ENCODE results near the gene PCDHA13.
"Not testable (repeated sequence)": the region's sequence is repeated elsewhere in the genome, so short reads cannot be mapped to it uniquely, and the experiment has no call there.

Gene PCDHA13, protein sequence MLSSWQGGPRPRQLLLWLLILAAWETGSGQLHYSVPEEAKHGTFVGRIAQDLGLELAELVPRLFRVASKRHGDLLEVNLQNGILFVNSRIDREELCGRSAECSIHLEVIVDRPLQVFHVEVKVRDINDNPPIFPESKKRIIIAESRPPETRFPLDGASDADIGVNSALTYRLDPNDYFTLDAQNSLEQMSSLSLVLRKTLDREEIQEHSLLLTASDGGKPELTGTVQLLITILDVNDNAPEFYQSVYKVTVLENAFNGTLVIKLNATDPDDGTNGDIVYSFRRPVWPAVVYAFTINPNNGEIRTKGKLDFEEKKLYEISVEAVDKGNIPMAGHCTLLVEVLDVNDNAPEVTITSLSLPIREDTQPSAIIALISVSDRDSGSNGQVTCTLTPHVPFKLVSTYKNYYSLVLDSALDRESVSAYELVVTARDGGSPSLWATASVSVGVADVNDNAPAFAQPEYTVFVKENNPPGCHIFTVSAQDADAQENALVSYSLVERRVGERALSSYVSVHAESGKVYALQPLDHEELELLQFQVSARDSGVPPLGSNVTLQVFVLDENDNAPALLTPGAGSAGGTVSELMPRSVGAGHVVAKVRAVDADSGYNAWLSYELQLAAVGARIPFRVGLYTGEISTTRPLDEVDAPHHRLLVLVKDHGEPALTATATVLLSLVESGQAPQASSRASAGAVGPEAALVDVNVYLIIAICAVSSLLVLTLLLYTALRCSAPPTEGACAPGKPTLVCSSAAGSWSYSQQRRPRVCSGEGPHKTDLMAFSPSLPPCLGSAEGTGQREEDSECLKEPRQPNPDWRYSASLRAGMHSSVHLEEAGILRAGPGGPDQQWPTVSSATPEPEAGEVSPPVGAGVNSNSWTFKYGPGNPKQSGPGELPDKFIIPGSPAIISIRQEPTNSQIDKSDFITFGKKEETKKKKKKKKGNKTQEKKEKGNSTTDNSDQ

DNA sequence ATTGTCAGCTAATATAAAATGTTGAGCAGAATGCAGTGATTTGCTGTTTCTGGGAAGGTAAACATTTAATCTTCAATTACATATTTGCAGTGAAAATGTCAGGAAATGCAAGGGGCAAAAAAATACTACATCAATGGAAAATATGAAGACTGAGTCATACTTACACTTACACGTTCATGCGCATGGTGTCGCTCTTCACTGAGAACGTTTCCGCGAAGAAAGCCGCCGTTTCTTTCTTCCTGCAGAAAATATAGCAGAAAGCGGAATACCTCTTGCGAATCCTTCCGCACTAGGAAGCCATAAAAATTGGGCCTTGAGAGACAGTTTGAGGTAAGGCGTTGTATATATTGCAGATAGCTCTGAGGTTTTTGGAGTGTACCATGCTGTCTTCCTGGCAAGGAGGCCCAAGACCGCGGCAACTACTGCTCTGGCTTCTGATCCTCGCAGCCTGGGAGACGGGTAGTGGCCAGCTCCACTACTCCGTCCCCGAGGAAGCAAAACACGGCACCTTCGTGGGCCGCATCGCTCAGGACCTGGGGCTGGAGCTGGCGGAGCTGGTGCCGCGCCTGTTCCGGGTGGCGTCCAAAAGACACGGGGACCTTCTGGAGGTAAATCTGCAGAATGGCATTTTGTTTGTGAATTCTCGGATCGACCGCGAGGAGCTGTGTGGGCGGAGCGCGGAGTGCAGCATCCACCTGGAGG is at the start of gene PCDHA13:
Gene PCDHA13 (plus strand): TSS at position 236 of the 702 bp plus-strand sequence. CDS start 145 bp downstream, at position 381.
- DNase-seq, result no peak

DNA sequence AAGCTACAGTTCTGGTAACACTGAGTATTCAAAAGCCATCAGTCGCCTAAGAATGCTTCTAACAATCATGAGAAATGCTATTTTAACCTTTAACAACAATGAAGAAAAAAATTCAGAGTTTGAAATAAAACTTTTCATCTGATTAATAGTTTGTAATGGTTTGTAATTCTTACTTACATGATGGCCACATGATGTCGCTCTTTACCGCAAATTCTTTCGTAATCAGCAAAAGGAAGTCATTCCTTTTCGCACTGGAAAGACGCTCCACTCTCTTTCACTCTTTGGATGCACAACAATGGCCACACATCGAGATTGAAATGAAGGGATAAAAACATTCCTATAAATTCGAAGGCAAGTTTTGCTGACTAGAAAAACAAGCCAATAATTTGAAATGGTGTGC is 47.9 kb upstream of the PCDHA13 start, which contains the start of gene PCDHA7:
Gene PCDHA7 (plus strand): TSS at position 277 of the 400 bp plus-strand sequence. CDS start 115 bp downstream, at position 392.
- no peak for DNase-seq

DNA sequence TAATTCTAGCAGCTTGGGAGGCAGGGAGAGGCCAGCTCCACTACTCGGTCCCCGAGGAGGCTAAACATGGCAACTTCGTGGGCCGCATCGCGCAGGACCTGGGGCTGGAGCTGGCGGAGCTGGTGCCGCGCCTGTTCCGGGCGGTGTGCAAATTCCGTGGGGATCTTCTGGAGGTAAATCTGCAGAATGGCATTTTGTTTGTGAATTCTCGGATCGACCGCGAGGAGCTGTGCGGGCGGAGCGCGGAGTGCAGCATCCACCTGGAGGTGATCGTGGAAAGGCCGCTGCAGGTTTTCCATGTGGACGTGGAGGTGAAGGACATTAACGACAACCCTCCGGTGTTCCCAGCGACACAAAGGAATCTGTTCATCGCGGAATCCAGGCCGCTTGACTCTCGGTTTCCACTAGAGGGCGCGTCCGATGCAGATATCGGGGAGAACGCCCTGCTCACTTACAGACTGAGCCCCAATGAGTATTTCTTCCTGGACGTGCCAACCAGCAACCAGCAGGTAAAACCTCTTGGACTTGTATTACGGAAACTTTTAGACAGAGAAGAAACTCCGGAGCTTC is 47.4 kb upstream of the PCDHA13 start:
- DNase-seq, result not testable (repeated sequence)

DNA sequence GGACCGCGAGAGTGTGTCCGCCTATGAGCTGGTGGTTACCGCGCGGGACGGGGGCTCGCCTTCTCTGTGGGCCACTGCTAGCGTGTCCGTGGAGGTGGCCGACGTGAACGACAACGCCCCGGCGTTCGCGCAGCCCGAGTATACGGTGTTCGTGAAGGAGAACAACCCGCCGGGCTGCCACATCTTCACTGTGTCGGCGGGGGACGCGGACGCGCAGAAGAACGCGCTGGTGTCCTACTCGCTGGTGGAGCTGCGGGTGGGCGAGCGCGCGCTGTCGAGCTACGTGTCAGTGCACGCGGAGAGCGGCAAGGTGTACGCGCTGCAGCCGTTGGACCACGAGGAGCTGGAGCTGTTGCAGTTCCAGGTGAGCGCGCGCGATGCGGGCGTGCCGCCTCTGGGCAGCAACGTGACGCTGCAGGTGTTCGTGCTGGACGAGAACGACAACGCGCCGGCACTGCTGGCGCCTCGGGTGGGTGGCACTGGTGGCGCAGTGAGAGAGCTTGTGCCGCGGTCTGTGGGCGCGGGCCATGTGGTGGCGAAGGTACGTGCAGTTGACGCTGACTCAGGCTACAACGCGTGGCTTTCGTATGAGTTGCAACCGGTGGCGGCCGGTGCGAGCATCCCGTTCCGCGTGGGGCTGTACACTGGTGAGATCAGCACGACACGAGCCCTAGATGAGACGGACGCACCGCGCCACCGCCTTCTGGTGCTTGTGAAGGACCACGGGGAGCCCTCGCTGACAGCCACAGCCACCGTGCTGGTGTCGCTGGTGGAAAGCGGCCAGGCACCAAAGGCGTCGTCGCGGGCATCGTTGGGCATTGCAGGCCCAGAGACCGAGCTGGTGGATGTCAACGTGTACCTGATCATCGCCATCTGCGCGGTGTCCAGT is 46.1 kb upstream of the PCDHA13 start:
- no peak for DNase-seq

DNA sequence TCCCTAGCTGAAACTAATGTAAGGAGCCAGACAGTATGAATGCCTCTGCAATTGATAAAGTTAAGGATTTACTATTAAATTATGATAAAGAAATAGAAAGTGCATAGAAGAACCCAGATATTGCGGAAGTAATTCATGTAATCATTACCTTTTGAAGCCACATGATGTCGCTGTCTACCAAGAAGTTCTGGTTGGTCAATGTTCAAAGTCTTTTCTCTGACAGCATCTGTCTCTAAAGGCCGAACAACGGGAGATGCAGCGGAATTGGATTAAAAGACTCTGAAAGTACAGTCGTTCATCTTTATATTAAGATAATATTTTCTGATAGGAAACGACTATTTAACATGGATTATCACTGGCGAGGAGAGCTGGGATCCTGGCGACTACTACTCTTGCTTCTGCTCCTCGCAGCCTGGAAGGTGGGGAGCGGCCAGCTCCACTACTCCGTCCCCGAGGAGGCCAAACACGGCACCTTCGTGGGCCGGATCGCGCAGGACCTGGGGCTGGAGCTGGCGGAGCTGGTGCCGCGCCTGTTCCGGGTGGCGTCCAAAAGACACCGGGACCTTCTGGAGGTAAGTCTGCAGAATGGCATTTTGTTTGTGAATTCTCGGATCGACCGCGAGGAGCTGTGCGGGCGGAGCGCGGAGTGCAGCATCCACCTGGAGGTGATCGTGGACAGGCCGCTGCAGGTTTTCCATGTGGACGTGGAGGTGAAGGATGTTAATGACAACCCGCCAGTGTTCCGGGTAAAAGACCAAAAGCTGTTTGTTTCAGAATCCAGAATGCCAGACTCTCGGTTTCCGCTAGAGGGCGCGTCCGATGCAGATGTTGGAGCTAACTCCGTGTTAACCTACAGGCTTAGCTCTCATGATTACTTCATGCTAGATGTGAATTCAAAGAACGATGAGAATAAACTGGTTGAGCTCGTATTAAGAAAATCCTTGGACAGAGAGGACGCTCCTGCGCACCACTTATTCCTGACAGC is 40.7 kb upstream of the PCDHA13 start, which contains the start of gene PCDHA8:
Gene PCDHA8 (plus strand): TSS at position 210 of the 985 bp plus-strand sequence. CDS start 135 bp downstream, at position 345.
- no peak for DNase-seq

DNA sequence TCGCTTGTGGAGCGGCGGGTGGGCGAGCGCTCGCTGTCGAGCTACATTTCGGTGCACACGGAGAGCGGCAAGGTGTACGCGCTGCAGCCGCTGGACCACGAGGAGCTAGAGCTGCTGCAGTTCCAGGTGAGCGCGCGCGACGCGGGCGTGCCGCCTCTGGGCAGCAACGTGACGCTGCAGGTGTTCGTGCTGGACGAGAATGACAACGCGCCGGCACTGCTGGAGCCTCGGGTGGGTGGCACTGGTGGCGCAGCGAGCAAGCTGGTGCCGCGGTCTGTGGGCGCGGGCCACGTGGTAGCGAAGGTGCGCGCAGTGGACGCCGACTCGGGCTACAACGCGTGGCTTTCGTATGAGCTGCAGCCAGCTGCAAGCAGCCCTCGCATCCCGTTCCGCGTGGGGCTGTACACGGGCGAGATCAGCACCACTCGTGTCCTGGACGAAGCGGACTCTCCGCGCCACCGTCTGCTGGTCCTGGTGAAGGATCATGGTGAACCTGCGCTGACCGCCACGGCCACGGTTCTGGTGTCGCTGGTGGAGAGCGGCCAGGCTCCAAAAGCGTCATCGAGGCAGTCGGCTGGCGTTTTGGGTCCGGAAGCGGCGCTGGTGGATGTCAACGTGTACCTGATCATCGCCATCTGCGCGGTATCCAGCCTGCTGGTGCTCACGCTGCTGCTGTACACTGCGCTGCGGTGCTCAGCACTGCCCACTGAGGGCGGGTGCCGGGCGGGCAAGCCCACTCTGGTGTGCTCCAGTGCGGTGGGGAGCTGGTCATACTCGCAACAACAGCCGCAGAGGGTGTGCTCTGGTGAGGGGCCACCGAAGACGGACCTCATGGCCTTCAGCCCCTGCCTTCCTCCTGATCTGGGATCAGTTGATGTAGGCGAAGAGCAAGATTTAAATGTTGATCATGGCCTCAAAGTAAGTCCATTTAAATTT is 38.9 kb upstream of the PCDHA13 start:
- no peak for DNase-seq

DNA sequence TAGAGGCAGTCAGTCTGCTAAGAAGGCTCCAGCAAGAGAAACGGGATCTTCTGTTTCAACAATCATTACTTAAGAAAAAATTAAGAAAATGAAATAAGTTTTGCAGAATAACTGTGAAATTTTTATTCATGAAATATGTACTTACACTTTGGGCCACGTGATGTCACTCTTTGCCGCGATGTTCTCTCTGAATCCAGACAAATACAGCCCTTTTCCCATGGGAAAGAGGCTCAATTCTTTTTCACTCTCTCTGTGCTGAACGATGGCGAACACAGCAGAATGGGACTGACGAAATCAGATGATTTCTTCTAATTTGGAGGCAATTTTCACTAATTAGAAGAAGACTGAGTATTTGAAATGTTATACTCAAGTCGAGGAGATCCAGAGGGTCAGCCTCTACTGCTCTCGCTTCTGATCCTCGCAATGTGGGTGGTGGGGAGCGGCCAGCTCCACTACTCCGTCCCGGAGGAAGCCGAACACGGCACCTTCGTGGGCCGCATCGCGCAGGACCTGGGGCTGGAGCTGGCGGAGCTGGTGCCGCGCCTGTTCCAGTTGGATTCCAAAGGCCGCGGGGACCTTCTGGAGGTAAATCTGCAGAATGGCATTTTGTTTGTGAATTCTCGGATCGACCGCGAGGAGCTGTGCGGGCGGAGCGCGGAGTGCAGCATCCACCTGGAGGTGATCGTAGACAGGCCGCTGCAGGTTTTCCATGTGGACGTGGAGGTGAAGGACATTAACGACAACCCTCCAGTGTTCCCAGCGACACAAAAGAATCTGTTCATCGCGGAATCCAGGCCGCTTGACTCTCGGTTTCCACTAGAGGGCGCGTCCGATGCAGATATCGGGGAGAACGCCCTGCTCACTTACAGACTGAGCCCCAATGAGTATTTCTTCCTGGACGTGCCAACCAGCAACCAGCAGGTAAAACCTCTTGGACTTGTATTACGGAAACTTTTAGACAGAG is 33.5 kb upstream of the PCDHA13 start, which contains the start of gene PCDHA9:
Gene PCDHA9 (plus strand): TSS at position 244 of the 964 bp plus-strand sequence. CDS start 114 bp downstream, at position 358.
- DNase-seq, result not testable (repeated sequence)

DNA sequence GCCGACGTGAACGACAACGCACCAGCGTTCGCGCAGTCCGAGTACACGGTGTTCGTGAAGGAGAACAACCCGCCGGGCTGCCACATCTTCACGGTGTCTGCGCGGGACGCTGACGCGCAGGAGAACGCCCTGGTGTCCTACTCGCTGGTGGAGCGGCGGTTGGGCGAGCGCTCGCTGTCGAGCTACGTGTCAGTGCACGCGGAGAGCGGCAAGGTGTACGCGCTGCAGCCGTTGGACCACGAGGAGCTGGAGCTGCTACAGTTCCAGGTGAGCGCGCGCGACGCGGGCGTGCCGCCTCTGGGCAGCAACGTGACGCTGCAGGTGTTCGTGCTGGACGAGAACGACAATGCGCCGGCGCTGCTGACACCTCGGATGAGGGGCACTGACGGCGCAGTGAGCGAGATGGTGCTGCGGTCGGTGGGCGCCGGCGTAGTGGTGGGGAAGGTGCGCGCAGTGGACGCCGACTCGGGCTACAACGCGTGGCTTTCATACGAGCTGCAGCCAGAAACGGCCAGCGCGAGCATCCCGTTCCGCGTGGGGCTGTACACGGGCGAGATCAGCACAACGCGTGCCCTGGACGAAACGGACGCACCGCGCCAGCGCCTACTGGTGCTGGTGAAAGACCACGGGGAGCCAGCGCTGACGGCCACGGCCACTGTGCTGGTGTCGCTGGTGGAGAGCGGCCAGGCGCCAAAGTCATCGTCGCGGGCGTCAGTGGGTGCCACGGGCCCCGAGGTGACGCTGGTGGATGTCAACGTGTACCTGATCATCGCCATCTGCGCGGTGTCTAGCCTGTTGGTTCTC is 31.9 kb upstream of the PCDHA13 start:
- DNase-seq, result not testable (repeated sequence)

DNA sequence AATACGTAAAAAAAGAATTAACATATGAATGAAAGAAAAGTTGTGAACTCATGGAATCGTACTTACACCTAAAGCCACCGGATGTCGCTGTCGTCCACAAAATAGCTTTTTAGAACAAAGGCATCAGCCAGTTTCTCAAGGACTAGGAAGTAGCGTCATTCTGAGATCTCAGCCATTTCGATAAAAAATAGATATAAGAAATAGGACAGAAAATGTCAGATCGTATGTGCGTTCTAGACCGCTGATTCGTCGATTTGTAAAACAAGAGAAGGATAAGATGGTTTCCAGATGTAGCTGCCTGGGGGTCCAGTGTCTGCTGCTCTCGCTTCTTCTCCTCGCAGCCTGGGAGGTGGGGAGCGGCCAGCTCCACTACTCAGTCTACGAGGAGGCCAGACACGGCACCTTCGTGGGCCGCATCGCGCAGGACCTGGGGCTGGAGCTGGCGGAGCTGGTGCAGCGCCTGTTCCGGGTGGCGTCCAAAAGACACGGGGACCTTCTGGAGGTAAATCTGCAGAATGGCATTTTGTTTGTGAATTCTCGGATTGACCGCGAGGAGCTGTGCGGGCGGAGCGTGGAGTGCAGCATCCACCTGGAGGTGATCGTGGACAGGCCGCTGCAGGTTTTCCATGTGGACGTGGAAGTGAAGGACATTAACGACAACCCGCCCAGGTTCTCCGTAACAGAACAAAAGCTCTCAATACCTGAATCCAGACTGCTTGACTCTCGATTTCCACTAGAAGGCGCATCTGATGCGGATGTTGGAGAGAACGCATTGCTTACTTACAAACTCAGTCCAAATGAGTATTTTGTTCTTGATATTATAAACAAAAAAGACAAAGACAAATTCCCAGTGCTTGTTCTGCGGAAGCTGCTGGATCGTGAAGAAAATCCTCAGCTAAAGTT is 25.9 kb upstream of the PCDHA13 start, which contains the start of gene PCDHA10:
Gene PCDHA10 (plus strand): TSS at position 126 of the 903 bp plus-strand sequence. CDS start 152 bp downstream, at position 278.
- DNase-seq, result no peak

DNA sequence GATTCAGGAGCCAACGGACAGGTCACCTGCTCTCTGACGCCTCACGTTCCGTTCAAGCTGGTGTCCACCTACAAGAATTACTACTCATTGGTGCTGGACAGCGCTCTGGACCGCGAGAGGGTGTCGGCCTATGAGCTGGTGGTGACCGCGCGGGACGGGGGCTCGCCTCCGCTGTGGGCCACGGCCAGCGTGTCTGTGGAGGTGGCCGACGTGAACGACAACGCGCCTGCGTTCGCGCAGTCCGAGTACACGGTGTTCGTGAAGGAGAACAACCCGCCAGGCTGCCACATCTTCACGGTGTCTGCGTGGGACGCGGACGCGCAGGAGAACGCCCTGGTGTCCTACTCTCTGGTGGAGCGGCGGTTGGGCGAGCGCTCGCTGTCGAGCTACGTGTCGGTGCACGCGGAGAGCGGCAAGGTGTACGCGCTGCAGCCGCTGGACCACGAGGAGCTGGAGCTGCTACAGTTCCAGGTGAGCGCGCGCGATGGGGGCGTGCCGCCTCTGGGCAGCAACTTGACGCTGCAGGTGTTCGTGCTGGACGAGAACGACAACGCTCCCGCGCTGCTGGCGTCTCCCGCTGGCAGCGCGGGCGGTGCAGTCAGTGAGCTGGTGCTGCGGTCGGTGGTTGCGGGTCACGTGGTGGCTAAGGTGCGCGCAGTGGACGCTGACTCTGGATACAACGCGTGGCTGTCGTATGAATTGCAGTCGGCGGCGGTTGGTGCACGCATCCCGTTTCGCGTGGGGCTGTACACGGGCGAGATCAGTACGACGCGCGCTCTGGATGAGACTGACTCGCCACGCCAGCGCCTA is 24.5 kb upstream of the PCDHA13 start:
- no peak for DNase-seq

DNA sequence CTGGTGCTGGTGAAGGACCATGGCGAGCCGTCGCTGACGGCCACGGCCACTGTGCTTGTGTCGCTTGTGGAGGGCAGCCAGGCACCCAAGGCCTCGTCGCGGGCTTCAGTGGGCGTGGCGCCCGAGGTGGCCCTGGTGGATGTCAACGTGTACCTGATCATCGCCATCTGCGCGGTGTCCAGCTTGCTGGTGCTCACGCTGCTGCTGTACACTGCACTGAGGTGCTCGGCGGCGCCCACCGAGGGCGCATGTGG is 24.0 kb upstream of the PCDHA13 start:
- no peak for DNase-seq

DNA sequence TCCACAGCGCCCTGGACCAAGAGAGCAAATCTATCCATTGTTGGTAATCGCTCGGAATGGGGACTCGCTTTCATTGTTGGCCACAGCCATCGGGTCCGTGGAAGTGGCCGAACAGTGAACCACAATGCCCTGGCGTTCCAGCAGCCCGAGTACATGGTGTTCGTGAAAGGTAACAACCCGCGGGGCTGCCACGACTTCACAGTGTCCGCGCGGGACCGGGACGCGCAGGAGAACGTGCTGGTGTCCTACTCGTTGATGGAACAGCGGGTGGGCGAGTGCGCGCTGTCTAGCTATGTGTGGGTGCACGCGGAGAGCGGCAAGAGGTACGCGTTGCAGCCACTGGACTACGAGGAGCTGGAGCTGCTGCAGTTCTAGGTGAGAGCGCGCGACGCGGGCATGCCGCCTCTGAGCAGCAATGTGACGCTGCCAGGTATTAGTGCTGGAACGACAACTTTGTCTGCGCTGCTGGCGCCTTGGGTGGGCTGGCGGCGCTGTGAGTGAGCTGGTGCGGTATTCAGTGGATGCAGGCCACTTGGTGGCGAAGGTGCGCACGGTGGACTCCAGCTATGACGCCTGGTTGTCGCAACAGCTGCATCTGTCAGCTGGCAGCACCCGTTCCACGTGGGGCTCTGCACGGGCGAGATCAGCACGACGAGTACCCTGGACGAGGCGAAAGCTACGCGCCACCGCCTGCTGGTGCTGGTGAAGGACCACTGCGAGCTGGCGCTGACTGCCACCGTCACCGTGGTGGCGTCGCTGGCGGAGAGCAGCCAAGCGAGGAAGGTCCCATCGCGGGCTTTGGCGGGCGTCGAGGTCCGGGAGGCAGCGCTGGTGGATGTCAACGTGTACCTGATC is 19.3 kb upstream of the PCDHA13 start:
- DNase-seq, result no peak

DNA sequence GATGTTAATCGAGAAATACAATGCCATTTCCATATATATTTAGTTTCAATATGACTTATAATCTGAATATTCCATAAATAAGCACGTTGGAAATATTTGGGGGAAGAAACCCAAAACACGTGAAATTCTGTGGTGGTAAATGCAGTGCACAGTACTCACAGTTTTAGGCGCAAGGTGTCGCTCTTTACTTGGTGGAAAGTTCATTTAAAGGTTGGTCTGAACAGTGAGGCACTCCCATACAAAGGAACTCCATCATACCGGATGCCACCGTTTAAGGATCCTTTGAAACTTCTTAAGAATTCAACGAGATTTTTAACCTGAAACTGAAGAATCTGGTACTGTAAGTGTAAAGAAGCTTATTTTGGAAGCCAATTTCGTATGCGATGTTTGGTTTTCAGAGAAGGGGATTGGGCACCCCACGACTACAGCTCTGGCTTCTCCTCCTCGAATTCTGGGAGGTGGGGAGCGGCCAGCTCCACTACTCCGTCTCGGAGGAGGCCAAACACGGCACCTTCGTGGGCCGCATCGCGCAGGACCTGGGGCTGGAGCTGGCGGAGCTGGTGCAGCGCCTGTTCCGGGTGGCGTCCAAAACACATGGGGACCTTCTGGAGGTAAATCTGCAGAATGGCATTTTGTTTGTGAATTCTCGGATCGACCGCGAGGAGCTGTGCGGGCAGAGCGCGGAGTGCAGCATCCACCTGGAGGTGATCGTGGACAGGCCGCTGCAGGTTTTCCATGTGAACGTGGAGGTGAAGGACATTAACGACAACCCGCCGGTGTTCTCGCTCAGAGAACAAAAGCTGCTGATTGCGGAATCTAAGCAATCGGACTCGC is 13.0 kb upstream of the PCDHA13 start, which contains the start of gene PCDHA11:
Gene PCDHA11 (plus strand): TSS at position 237 of the 834 bp plus-strand sequence. CDS start 147 bp downstream, at position 384.
- no peak for DNase-seq

Data from activated CD4-positive, CD25-positive, alpha-beta regulatory T cell treated with anti-CD3 and anti-CD28 coated beads, Interleukin-2, amount 50 U/mL, for 72 hours (primary cell).